Right lobe of liver (tissue), 6 donors: Measurements from ENCODE around the gene SERPINA1. TPM values are rescaled to one million over a fixed set of nuclear protein-coding genes. Genes with fewer than 3 reads are reported as not detected.

Source experiments
- ATAC-seq, 4 donors: fragments of 200-7000 bp; cut with Tn5 transposase; one replicate each; pipeline ENCODE4 v1.9.1; 2020; ENCODE audit warnings: mild to moderate bottlenecking in 4 of 4, moderate library complexity in 4 of 4
- DNase-seq, 3 donors: peaks; one replicate each; pipeline ENCODE4 v3.0.0-alpha.2; 2020
- H3K27ac ChIP-seq, 3 donors: fragments of 200-600 bp; one replicate each; pipeline ENCODE4 v1.8.0; 2022
- H3K27me3 ChIP-seq, 2 donors: fragments of 200-600 bp; one replicate each; pipeline ENCODE4 v1.8.0; 2022
- H3K36me3 ChIP-seq, 4 donors: fragments of 200-600 bp; sonication (generic) in 1 of 4; one replicate each; pipeline versions ENCODE4 v1.5.1 to v1.8.0; 2017 to 2022; ENCODE audit warnings: control low read depth in 1 of 4
- H3K4me1 ChIP-seq, 4 donors: fragments of 200-600 bp; sonication (generic) in 1 of 4; one replicate each; pipeline versions ENCODE4 v1.5.1 to v1.8.0; 2017 to 2022; ENCODE audit warnings: control low read depth in 1 of 4
- H3K4me3 ChIP-seq, 3 donors: fragments of 200-600 bp; one replicate each; pipeline ENCODE4 v1.8.0; 2022
- H3K9me3 ChIP-seq, 4 donors: fragments of 200-600 bp; sonication (generic) in 1 of 4; one replicate each; pipeline versions ENCODE4 v1.5.1 to v1.8.0; 2017 to 2022; ENCODE audit warnings: control low read depth in 1 of 4
- POLR2A ChIP-seq: fragments of 450-650 bp; IDR thresholded peaks from one replicate; pipeline ENCODE4 v1.6.1; 2017; ENCODE audit warnings: antibody characterized with exemption, mild to moderate bottlenecking
- WGBS: methylation state at CpG from one replicate; pipeline ENCODE4 v1.1.6; 2018; ENCODE audit warnings: low coverage, low lambda C conversion rate; ENCODE audit not compliant: insufficient coverage; ENCODE audit errors: missing lambda C conversion rate; 5-methylcytosine and 5-hydroxymethylcytosine counted together
- intact Hi-C, 2 donors: fragments of 100-400 bp; cut with DNase I; formaldehyde crosslinking; loops; one replicate each; pipeline versions ENCODE4 v1.11.2 to v1.14.1; 2022
- total RNA-seq, 6 experiments: library from RNA; depleted of rRNA in 2 of 6; stranded (reverse); fragments of >200 nt in 2 of 6; fragmentation: NEBNext Ultra II Directional in 3 of 6; extraction: Animal tissue kit (Norgen Biotek cat#: 25700) in 3 of 6; gene quantifications; one replicate each; pipeline versions ENCODE4 v1.1.0 to v1.2.4, GENCODE V29; 2016 to 2023
- TF ChIP-seq, protein P1 (sequence below), 4 donors: fragments of 200-600 bp in 3 of 4; fragments of 450-650 bp in 1 of 4; IDR thresholded peaks; one replicate each; pipeline versions ENCODE4 v1.5.1 to v1.8.0; 2016 to 2022; ENCODE audit warnings: antibody characterized with exemption in 4 of 4, mild to moderate bottlenecking in 2 of 4
- donor health status: DM: no; HTN: yes; CAD: no.
- donor health status: DM: no; HTN: no; CAD: no.
- donor health status: DM: no; HTN: no; CAD: no.
- donor health status: DM: no; HTN: yes; CAD: no.
- donor health status: DM: no; HTN: yes; CAD: no.

SERPINA1 gene
- total RNA-seq, 6 experiments from 2014 or later = 18,575 to 39,670 (median 31,917) TPM

DNA sequence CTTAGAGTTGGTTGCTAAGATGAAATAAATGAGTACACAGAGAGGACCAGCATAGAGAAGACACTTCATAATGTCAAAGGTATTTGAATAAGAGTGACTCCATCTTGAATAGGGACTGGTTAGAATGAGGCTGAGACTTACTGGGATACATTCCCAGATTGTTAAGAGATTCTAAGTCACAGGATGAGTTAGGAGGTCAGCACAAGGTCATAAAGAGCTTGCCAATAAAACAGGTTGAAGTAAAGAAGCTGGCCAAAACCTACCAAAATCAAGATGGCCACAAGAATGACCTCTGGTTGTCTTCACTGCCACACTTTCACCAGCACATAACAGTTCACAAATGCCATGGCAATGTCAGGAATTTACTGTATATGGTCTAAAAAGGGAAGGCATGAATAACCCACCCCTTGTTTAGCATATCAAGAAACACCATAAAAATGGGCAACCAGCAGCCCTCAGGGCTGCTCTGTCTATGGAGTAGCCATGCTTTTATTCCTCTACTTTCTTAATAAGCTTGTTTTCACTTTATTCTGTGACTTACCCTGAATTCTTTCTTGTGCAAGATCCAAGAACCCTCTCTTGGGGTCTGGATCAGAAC is 8.3 kb upstream of the SERPINA1 start:
- no peaks in the 10 kb centered on the region for H3K27me3 ChIP-seq
- H3K4me3 ChIP-seq = no peak overlapping the region
- H3K36me3 ChIP-seq = no peaks in the 10 kb centered on the region
- peaks cover 0 to 48% (median 19%) of the 10 kb centered on the region in 4 donors for H3K4me1 ChIP-seq
- no peak for TF ChIP-seq POLR2A
- TF ChIP-seq, protein P1, sequence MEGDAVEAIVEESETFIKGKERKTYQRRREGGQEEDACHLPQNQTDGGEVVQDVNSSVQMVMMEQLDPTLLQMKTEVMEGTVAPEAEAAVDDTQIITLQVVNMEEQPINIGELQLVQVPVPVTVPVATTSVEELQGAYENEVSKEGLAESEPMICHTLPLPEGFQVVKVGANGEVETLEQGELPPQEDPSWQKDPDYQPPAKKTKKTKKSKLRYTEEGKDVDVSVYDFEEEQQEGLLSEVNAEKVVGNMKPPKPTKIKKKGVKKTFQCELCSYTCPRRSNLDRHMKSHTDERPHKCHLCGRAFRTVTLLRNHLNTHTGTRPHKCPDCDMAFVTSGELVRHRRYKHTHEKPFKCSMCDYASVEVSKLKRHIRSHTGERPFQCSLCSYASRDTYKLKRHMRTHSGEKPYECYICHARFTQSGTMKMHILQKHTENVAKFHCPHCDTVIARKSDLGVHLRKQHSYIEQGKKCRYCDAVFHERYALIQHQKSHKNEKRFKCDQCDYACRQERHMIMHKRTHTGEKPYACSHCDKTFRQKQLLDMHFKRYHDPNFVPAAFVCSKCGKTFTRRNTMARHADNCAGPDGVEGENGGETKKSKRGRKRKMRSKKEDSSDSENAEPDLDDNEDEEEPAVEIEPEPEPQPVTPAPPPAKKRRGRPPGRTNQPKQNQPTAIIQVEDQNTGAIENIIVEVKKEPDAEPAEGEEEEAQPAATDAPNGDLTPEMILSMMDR (IDR thresholded peaks at IDR 0.05) = no peak
- DNase-seq (no peak), ATAC-seq (no peak)
- no peaks in the 10 kb centered on the region for H3K9me3 ChIP-seq
- intact Hi-C loops = no loop called here
- peak overlapping the region in 2 of 3 donors; percentile 52 to 97 for H3K27ac ChIP-seq

DNA sequence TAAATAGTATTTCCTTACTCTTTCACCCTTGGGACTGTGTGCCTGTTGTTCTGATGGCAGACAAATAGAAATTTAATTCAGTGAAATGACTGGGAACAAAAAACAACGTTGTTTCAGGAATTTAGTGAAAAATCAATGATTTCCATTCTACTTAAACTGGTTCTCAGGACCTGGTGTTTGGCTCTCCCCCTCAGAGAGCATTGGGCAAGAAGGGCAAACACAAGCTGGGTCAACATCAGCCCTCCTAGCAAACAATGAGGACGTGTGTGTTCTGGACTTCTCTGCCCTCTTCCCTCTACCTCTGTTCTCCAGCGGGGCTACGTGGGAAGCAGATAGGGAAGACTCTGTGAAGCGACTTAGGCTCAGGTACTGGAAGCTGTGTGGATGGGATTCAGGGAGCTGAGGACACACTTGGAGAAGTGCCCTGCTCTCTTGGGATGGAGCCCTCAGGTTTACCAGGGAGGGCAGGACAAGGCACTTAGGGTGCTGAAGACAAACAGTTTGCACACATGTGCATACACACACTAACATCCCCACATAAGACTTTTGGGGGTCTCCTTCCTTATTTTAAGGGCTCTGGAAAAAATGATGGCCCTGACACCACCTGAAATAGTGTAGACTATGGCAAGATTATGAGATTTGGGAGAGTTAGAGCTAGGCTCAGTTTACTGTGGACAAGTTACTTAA is 7.6 kb upstream of the SERPINA1 start:
- intact Hi-C loops = no loop called here
- H3K27ac ChIP-seq = peak overlapping the region; percentile 87 to 97 (median 90)
- peaks cover 0 to 55% (median 22%) of the 10 kb centered on the region in 4 donors for H3K4me1 ChIP-seq
- 25% methylated on average over 4 of the region's 5 CpGs for WGBS
- peak overlapping the region in 1 of 3 donors; percentile 3 for H3K4me3 ChIP-seq
- no peaks in the 10 kb centered on the region for H3K36me3 ChIP-seq
- peak; percentile 59 to 88 (median 81) for DNase-seq
- TF ChIP-seq, protein P1 (IDR thresholded peaks at IDR 0.05) = no peak
- peak; percentile 38 for TF ChIP-seq POLR2A
- H3K9me3 ChIP-seq = no peaks in the 10 kb centered on the region
- ATAC-seq = peak; percentile 51 to 78 (median 69)
- no peaks in the 10 kb centered on the region for H3K27me3 ChIP-seq

DNA sequence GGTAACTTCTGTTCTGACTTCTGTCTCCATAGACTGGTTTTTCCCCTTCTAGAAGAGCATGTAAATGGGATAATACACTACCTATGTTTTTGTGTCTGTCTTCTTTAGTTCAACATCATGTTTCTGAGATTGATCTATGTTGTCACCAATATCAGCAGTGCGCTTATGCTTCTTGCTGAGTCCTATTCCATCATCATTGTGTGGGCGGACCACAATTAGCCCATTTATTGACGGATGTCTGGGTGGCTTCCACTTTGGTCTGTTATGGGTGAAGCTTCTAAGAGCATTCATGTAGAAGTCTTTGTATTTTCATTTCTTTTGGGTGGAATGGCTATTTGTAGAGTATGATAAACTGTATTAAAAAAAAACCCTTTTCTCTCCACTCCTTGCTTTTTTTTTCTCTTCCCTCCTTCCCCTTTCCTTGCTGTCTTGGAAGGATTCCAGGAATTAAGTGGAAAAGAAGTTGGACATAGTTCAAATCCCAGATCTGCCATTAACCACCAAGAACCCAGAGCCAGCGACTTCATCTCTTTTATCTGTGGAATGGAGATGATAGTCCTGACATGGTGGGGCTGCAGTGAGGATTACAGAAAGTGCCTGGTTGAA is 7.0 kb upstream of the SERPINA1 start:
- Histone ChIP-seq H3K4me3 (peak overlapping the region in 1 of 3 donors; percentile 21), H3K27ac (peak overlapping the region; percentile 87 to 97 (median 90)), H3K36me3 (no peaks in the 10 kb centered on the region), H3K4me1 (peaks cover 0 to 59% (median 23%) of the 10 kb centered on the region in 4 donors), H3K9me3 (no peaks in the 10 kb centered on the region), H3K27me3 (no peaks in the 10 kb centered on the region)
- DNase-seq = no peak
- TF ChIP-seq POLR2A = no peak
- TF ChIP-seq, protein P1 (IDR thresholded peaks at IDR 0.05) = no peak
- ATAC-seq = peak in 1 of 4 donors; percentile 4
- intact Hi-C loops = no loop called here
- WGBS = 8% methylated on average over 4 of the region's 4 CpGs

DNA sequence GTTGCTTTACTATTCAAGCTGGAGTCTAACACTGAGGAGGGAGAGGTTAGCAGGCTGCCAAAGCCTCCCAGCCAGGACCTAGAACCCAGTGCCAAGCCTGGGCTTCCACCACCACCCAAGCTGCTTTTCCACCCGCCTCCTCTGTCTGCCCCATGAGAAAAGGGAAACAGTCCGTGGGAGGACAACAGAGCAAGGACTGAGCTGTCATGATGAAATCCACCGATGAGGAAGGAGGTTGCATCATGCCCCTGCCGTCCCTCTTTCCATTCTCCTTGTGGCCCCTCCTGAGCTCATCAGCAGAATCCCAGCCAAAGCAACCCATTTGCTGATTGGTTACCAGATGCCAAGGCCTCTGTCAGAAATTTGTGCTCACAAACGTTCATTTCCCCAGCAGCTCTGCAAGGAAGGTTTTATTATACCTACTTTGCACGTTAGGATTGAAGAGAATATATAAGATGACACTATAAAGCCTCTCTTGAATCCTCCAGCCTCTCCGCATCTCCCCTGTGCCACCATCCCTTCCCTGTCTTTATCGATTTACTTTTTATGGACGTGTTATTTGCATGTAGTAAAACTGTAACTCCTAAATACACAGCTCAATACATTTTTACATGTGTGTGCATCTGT is 6.3 kb upstream of the SERPINA1 start:
- H3K36me3 ChIP-seq = no peaks in the 10 kb centered on the region
- H3K4me1 ChIP-seq = peaks cover 0 to 66% (median 23%) of the 10 kb centered on the region in 4 donors
- no peaks in the 10 kb centered on the region for H3K9me3 ChIP-seq
- H3K27me3 ChIP-seq = no peaks in the 10 kb centered on the region
- H3K4me3 ChIP-seq = peak overlapping the region in 1 of 3 donors; percentile 21
- intact Hi-C loops = no loop called here
- DNase-seq (peak; percentile 76 to 89 (median 89)), ATAC-seq (peak; percentile 33 to 48 (median 46))
- no peak for TF ChIP-seq POLR2A
- TF ChIP-seq, protein P1 (IDR thresholded peaks at IDR 0.05) = no peak
- 19% methylated on average over 8 of the region's 9 CpGs for WGBS
- H3K27ac ChIP-seq = peak overlapping the region; percentile 87 to 97 (median 90)
